WTC11 (cell line): ENCODE measurements around the gene WFS1. TPM values are rescaled to one million over a fixed set of nuclear protein-coding genes. Genes with fewer than 3 reads are reported as not detected.

Experiments used
- ATAC-seq: fragments of 200-7000 bp; cut with Tn5 transposase; 2 replicates; pipeline ENCODE4 v1.10.0; 2021; ENCODE audit warnings: mild to moderate bottlenecking, moderate library complexity
- CTCF ChIA-PET: fragments of 300-600 bp; sonication (Branson Sonifier 250); formaldehyde crosslinking; loops from one replicate; lab custom pipeline; 2021; ENCODE audit warnings: antibody characterized with exemption; lab: Charles Lee
- POLR2A ChIA-PET: fragments of 350-600 bp; sonication (Branson Sonifier 250); formaldehyde crosslinking; loops from one replicate; lab custom pipeline; 2021; ENCODE audit warnings: antibody characterized with exemption; lab: Charles Lee
- DNase-seq: peaks from one replicate; pipeline ENCODE4 v3.0.0; 2021; ENCODE audit warnings: low spot score
- H3K27ac Mint-ChIP-seq: 2 replicates; pipeline ENCODE4 v1.8.0; 2021; ENCODE audit warnings: mixed read lengths
- H3K27me3 Mint-ChIP-seq: 2 replicates; pipeline ENCODE4 v1.8.0; 2021; ENCODE audit warnings: low read depth, mild to moderate bottlenecking, moderate library complexity, mixed read lengths
- H3K36me3 Mint-ChIP-seq: 2 replicates; pipeline ENCODE4 v1.8.0; 2021; ENCODE audit warnings: mixed read lengths
- H3K4me1 Mint-ChIP-seq: 2 replicates; pipeline ENCODE4 v1.8.0; 2022; ENCODE audit warnings: mixed read lengths
- H3K4me3 Mint-ChIP-seq: 2 replicates; pipeline ENCODE4 v1.8.0; 2021; ENCODE audit warnings: mild to moderate bottlenecking, moderate library complexity, mixed read lengths
- H3K9me3 Mint-ChIP-seq: 2 replicates; pipeline ENCODE4 v1.8.0; 2021; ENCODE audit warnings: mixed read lengths
- ARID4B ChIP-seq: sonication (generic); formaldehyde crosslinking; IDR thresholded peaks from 2 replicates; pipeline ENCODE4 v1.8.0; 2023; ENCODE audit warnings: missing genetic modification reagents, mild to moderate bottlenecking, borderline replicate concordance
- ATF2 ChIP-seq: sonication (generic); formaldehyde crosslinking; IDR thresholded peaks from 2 replicates; pipeline ENCODE4 v1.8.1; 2022; ENCODE audit warnings: low read depth, missing genetic modification reagents, borderline replicate concordance
- CDX4 ChIP-seq: fragments of 250-450 bp; sonication (Bioruptor Pico); IDR thresholded peaks from 2 replicates; pipeline ENCODE4 v1.9.0; 2021; ENCODE audit warnings: moderate library complexity, mild to moderate bottlenecking, inconsistent platforms, borderline replicate concordance
- CREM ChIP-seq: sonication (generic); formaldehyde crosslinking; IDR thresholded peaks from 2 replicates; pipeline ENCODE4 v1.8.1; 2022; ENCODE audit warnings: mild to moderate bottlenecking, missing genetic modification reagents, moderate library complexity
- E2F4 ChIP-seq: sonication (generic); formaldehyde crosslinking; IDR thresholded peaks from 2 replicates; pipeline ENCODE4 v1.8.1; 2022; ENCODE audit warnings: low read depth, mild to moderate bottlenecking, moderate library complexity, missing genetic modification reagents, borderline replicate concordance
- GABPB1 ChIP-seq: sonication (generic); formaldehyde crosslinking; IDR thresholded peaks from 2 replicates; pipeline ENCODE4 v1.8.1; 2023; ENCODE audit warnings: mild to moderate bottlenecking, missing genetic modification reagents
- GTF2I ChIP-seq: fragments of 250-450 bp; sonication (Bioruptor Pico); conservative IDR thresholded peaks from 2 replicates; pipeline ENCODE4 v1.4.0; 2021; ENCODE audit warnings: mild to moderate bottlenecking
- NFYB ChIP-seq: sonication (generic); formaldehyde crosslinking; conservative IDR thresholded peaks from 2 replicates; pipeline ENCODE4 v1.8.0; 2022; ENCODE audit warnings: low read depth, missing genetic modification reagents
- SMAD3 ChIP-seq: sonication (generic); formaldehyde crosslinking; IDR thresholded peaks from 2 replicates; pipeline ENCODE4 v1.8.0; 2022; ENCODE audit warnings: missing genetic modification reagents, mild to moderate bottlenecking, borderline replicate concordance
- SMAD4 ChIP-seq: sonication (generic); formaldehyde crosslinking; IDR thresholded peaks from 2 replicates; pipeline ENCODE4 v1.8.0; 2022; ENCODE audit warnings: mild to moderate bottlenecking, missing genetic modification reagents
- SOX15 ChIP-seq: fragments of 250-450 bp; sonication (Bioruptor Pico); IDR thresholded peaks from 2 replicates; pipeline ENCODE4 v1.9.0; 2021; ENCODE audit warnings: mild to moderate bottlenecking
- TP53 ChIP-seq: sonication (generic); formaldehyde crosslinking; IDR thresholded peaks from 2 replicates; pipeline ENCODE4 v1.8.1; 2023; ENCODE audit warnings: mild to moderate bottlenecking, missing genetic modification reagents
- ZNF219 ChIP-seq: sonication (generic); formaldehyde crosslinking; IDR thresholded peaks from 2 replicates; pipeline ENCODE4 v1.8.0; 2023; ENCODE audit warnings: missing genetic modification reagents, mild to moderate bottlenecking, borderline replicate concordance
- ZNF396 ChIP-seq: fragments of 250-450 bp; sonication (Bioruptor Pico); IDR thresholded peaks from 2 replicates; pipeline ENCODE4 v1.8.0; 2021; ENCODE audit warnings: mild to moderate bottlenecking, moderate library complexity, borderline replicate concordance
- ZNF425 ChIP-seq: fragments of 250-450 bp; sonication (Bioruptor Pico); conservative IDR thresholded peaks from 2 replicates; pipeline ENCODE4 v1.9.0; 2021; ENCODE audit warnings: mild to moderate bottlenecking
- ZNF512 ChIP-seq: sonication (generic); formaldehyde crosslinking; IDR thresholded peaks from 2 replicates; pipeline ENCODE4 v1.8.1; 2022; ENCODE audit warnings: missing genetic modification reagents, borderline replicate concordance
- ZSCAN18 ChIP-seq: fragments of 250-450 bp; sonication (Bioruptor Pico); IDR thresholded peaks from 2 replicates; pipeline ENCODE4 v2.1.2; 2022; ENCODE audit warnings: mild to moderate bottlenecking, moderate library complexity
- total RNA-seq: library from RNA; stranded (reverse); gene quantifications from 3 replicates; pipeline ENCODE4 v1.2.3, GENCODE V29; 2021

WFS1 gene
- total RNA-seq, 1 experiment from 2014 or later = 34.7 TPM

- DNase-seq = no peak
- CTCF ChIA-PET = interaction anchor here (0.9 kb wide), 1 partner anchor 33 kb away, joined by 4 read pairs; no protein-coding TSS in a partner anchor
- no peak for ATAC-seq
- no peaks in the 10 kb centered on the region for H3K4me1 Mint-ChIP-seq
- no peak overlapping the region for H3K4me3 Mint-ChIP-seq
- TF ChIP-seq SMAD4 = no peak
- TF ChIP-seq ZNF512 (CRISPR knock-in tag) = no peak
- TF ChIP-seq SOX15 (CRISPR knock-in tag) = no peak
- no peak for TF ChIP-seq GABPB1 (CRISPR knock-in tag)
- TF ChIP-seq CREM (CRISPR knock-in tag) = no peak
- no peak for TF ChIP-seq ATF2
- no peak for TF ChIP-seq NFYB
- TF ChIP-seq CDX4 (CRISPR knock-in tag) = no peak
- TF ChIP-seq ZNF396 = no peak
- no peak for TF ChIP-seq ZNF425 (CRISPR knock-in tag)
- TF ChIP-seq SMAD3 (CRISPR knock-in tag) = no peak
- no peak for TF ChIP-seq ARID4B (CRISPR knock-in tag)
- no peak for TF ChIP-seq TP53 (CRISPR knock-in tag)
- no peak for TF ChIP-seq GTF2I (CRISPR knock-in tag)
- no peak for TF ChIP-seq ZSCAN18 (CRISPR knock-in tag)
- no peak for TF ChIP-seq E2F4 (CRISPR knock-in tag)
- no peak for TF ChIP-seq ZNF219 (CRISPR knock-in tag)
- TF ChIP-seq, all 79 proteins: peak for 0
- no peak overlapping the region for H3K27ac Mint-ChIP-seq
- no peaks in the 10 kb centered on the region for H3K9me3 Mint-ChIP-seq
- H3K27me3 Mint-ChIP-seq = no peaks in the 10 kb centered on the region
- POLR2A ChIA-PET = no interaction called here
- H3K36me3 Mint-ChIP-seq = peaks cover 7% of the 10 kb centered on the region; the same call in 1 of the 2 replicates
These were observed 13.6 kb downstream of the WFS1 start for GRCh38 chr4:6283282-6283681.
